GM21423 (cell line): ENCODE results near the gene LMTK2.

ENCODE experiments used
- ATAC-seq: cut with Tn5 transposase; IDR thresholded peaks from one replicate; pipeline ENCODE4 v1.9.1; 2021; ENCODE audit warnings: mild to moderate bottlenecking, moderate library complexity; ENCODE audit not compliant: unreplicated experiment

Gene LMTK2

DNA sequence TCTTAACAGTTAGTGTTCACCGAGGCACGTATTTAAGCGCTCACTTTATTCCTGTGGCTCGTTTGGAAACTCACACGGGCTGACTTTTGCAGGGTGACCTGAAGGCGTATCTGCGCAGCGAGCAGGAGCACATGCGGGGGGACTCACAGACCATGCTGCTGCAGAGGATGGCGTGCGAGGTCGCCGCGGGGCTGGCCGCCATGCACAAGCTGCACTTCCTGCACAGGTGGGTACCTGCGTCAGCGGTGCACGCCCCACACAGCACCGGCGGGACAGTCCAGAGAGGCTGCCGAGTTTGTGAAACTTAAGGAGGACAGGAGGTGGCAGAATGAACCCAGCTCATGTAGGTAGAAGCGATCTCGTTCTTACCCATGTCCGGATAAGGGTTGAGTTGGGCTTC lies 64.8 kb downstream of the LMTK2 start:
- ATAC-seq: no peak

DNA sequence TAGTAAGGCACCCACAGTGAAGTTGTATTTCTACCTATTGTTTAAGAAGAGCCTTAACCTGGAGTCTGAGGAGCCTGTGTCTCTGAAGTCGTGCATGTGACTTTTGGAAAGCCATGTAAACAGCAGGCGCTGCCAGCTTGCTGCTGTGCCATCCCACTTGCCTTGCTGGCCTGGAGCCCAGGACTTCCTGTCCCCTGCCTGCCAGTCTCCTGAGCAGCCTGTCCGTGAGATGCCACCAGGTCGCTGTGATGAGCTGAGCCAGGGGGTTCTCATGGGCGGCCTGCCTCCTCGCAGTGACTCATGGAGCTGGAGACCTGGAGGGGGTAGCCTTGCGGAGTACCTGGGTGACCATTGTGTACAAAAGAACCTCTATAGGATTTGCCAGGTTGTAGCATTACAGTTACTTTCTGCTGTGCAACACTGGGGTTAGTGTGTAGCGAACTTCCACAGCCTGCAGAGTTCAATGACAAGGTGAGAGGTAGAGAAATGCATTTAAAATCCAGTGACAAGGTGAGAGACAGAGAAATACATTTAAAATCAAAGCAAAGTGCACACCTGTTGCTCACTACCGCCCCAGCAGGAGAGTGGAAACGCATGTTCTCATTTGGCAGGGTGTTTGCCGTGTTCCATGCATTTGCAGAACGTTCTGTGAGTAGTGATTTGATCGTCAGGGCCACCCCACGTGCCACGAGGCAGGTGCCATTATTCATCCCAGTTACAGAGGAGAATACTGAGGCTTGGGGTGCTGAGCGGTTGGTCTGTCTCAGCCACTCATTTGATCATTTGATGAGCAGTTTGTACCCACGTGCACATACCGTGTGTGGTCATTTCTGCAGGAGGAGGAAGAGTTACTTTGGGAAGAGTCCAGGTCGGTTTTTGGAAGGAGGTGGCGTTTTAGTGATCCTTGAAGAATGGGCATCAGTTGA lies 67.9 kb downstream of the LMTK2 start:
- no peak for ATAC-seq

DNA sequence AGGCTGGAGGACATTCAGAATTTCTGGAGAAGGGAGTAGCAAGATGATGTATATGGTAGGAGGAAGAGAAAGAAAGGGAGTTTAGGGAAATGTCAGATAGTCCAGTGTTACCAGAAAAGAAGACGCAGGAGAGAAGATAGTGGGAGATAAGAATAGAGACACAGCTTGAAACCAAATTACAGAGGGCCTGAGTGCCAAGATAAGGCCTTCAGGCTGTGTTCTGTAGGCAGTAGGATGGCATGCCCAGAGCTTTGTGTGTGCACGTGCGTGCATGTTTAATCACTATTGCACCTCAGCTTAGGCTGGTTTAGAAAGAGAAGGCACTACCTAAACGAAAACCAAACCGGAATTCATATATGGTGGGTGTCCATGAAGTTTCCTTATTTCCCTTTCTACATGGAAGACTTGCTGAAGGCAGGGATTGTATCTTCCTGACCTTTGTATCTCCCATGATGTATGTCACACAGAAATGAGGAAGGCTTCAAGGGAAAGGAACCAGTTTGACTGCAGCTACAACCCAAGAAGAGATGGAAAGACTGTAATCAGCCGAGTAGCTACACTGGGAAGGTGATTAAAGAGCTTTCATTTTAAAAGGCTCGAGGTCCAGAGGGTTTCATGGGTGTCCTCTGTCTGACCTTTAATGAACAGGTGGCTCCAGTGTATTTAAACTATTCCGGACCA lies 68.7 kb downstream of the LMTK2 start:
- ATAC-seq: no peak

DNA sequence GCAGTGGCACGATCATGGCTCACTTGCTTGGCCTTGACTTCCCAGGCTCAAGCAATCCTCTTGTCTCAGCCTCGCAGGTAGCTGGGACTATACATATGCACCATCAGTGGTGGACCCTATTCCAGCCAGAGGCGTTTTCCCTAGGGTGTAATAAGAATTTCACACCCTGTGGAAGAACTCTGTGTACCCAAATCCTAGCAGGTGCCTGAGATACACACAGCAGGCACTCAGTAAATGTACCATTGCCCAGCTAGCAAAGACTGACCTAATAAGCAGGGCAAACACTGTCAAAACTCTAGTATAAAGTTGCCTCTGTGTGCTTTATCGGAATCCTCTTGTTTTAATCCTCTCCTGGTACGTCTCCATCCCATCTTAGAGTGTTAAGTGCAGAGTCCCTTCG lies 70.9 kb downstream of the LMTK2 start:
- no peak for ATAC-seq

DNA sequence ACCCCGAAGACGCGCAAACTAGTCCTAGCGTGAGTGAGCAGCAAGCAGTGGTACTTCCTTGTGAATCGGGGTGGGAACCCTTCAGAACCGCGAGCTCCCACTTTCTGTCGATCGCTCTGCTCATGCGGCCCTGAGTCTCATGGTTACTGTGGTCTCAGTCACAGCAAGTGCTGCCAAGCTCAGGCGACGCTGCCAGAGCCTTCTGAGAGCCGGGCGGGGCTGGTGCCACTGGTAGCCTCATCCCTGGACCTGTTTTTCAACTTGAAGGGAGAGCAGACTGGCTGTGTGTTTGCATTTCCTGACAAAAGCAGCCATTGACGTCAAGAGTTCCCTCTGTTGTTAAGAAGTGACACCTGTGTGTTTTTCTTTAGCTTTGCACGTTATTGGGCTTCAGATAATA lies 71.7 kb downstream of the LMTK2 start:
- no peak for ATAC-seq

DNA sequence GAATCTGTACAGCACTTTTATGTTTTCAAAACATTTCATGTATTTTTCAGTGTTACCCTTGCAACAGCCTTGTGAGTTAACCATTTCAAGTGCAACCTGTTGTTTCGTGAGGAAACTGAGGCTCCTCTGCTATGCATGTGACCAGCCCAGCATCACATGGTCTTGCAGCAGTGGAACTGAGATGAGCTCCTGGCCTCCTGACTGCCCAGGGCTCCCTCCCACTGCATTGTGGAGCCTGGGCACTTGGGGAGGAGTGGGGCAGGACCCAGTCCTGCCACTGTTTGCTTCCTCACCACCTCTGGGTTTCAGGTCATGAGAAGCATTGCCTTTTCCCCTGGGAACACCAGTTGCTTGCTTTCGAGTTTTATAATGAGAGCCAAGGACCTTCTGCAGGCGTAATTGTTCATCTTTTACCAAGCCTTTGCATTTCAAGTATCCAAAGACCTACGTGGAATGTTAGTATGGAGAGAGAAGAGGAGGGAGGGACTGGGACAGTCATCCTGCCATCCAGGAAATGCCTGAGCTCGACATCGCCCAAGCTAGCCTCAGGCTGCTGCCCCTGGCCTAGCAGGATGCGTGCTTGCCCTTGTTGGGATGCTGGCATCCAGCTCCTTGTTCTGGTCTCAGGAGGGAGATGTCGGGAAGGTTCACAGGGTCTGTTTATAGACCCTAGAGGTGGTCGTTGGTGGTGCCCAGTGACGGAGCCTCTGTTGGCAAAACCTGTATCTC lies 72.3 kb downstream of the LMTK2 start:
- no peak for ATAC-seq

DNA sequence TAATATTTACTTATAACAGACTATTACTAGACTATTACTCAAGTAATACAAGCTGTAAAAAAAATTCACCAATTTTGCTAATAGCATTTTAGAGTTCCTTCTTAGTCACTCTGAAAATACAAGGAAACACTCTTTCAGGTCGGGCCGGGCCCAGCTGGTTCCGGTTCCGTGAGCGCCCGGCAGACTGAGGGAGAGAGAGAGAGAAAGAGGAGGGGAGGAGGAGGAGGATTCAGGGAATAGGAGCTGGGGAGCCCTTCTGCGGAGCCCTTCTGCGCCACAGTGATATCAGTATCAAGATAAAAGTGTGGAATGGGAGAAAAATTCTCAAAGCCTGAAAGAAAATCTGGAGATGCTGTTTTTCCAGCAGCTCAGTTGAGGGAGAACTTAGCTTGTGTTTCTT lies 74.1 kb downstream of the LMTK2 start:
- ATAC-seq: no peak

DNA sequence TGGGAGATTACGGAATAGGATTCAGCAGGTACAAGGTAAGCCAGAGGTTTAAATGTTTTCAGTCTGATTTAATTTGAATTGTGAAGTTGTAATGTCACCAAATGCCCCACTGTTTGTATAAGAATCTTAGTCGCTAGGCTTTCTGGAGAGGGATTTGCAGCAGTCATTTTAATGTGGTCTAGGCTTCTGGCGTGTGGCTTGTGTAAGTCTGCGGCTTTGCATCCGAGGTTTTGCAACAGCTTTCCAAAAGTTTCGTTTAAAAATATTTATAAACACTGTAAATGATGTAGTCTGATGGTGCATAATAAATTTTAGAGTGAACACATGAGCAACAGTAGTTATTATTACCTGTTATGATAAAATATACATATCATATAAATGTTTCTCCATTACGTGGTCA lies 78.4 kb downstream of the LMTK2 start:
- ATAC-seq: no peak

DNA sequence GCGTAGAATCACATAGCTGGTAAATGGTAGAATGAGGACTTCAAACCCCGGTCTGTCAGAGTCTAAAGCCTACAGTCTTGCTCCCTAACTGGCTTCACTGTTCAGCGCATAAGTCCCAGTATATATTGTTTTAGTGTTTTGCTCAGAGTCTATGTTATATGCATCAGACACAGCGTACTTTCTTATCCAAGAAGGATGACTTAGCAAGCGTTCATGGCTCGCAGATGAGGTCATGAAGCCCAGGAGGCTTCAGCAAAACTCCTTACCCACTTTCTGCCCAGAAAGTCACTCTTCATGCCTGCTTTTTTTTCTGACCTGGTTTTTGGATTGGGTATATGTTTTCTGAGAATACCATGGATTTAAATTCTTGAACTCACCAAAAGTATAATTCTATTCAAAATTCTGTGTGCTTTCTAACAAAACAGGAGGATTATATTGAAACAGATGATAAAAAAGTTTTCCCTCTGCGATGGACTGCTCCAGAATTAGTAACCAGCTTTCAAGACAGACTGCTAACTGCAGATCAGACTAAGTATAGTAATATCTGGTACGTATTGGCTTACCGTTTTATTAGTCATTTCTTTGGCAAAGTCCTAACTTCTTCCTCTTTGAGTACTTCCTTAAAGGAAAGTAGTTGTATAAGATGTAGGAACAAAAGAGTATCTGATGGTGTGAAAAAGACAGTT lies 79.9 kb downstream of the LMTK2 start:
- ATAC-seq: no peak

DNA sequence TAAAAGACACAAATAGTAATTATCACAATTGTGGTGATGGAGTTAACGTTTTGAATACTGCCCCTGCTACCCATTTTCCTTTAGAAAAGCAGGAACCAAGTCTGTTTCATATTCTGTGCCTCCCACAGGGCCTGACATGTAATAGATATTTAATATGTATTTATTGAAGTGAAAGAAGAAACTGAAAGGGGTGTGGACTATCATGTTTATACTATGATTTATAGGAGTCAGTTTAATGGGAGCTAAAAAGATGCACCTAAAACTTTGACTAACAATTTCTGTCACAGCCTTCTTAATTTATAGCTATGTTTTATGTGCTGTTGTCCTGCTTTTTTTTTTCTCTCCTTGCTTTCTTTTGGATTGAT lies 80.5 kb downstream of the LMTK2 start:
- ATAC-seq: no peak

DNA sequence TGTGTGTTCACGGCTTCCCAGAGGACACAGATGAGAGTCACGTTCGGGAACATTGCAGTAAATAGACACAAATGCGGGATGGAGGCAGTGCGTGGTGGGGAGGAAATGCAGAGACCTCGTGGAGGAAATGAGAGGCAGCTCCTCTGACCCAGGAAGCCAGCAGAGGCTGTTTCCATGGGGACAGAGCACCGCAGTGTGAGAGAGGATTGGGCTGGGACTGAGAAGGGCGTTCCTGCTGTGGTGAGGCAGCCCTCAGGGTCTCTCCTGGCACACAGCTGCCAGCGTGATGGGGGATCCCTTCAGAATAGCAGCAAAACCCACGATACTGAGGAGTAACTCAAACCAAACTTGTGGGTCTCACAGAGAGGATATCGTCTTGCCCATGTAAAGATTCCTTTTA lies 82.9 kb downstream of the LMTK2 start:
- no peak for ATAC-seq

DNA sequence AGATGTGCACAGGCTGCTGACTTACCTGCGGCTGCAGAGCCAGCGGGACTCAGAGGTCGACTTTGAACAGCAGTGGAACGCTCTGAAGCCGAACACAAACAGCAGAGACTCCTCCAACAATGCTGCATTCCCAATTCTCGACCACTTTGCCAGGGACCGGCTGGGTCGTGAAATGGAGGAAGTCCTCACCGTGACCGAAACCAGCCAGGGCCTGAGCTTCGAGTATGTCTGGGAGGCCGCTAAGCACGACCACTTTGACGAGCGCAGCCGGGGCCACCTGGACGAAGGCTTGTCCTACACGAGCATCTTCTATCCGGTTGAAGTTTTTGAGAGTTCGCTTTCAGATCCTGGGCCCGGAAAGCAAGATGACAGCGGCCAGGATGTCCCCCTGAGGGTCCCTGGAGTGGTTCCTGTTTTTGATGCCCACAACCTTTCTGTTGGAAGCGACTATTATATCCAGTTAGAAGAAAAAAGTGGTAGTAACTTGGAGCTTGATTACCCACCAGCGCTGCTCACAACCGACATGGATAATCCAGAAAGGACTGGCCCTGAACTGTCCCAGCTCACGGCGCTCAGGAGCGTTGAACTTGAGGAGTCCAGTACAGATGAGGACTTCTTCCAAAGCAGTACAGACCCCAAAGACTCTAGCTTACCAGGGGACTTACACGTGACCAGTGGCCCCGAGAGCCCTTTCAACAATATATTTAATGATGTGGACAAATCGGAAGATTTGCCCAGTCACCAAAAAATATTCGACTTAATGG lies 85.2 kb downstream of the LMTK2 start:
- ATAC-seq: no peak

DNA sequence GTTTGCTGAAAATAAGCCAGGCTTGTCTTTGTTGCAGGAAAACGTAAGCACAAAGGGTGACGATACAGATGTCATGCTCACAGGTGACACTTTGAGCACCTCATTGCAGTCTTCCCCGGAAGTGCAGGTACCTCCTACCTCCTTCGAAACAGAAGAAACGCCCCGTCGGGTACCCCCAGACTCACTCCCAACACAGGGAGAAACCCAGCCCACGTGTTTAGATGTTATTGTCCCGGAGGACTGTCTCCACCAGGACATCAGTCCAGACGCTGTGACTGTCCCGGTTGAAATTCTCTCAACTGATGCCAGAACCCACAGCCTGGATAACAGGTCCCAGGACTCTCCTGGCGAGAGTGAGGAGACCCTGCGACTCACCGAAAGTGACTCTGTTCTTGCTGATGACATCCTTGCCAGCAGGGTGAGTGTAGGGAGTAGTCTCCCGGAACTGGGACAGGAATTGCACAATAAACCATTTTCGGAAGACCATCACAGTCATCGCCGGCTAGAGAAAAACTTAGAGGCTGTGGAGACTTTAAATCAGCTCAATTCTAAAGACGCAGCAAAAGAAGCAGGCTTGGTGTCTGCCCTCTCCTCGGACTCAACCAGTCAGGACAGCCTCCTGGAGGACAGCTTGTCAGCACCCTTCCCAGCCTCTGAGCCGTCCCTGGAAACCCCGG lies 86.3 kb downstream of the LMTK2 start:
- ATAC-seq: no peak

DNA sequence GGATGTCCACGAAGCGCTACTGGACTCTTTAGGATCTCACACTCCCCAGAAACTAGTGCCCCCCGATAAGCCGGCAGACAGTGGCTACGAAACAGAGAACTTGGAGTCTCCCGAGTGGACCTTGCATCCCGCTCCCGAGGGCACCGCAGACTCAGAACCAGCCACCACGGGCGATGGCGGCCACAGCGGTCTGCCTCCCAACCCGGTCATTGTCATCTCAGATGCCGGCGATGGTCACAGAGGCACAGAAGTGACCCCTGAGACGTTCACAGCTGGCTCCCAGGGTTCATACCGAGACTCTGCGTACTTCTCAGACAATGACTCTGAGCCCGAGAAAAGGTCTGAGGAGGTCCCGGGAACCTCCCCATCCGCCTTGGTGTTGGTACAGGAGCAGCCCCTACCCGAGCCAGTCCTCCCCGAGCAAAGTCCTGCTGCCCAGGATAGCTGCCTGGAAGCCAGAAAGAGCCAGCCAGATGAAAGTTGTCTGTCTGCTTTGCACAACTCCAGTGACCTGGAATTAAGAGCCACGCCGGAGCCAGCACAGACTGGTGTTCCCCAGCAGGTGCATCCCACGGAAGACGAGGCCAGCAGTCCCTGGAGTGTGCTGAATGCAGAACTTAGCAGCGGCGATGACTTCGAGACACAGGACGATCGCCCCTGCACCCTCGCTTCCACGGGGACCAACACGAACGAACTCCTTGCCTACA lies 87.0 kb downstream of the LMTK2 start:
- no peak for ATAC-seq

DNA sequence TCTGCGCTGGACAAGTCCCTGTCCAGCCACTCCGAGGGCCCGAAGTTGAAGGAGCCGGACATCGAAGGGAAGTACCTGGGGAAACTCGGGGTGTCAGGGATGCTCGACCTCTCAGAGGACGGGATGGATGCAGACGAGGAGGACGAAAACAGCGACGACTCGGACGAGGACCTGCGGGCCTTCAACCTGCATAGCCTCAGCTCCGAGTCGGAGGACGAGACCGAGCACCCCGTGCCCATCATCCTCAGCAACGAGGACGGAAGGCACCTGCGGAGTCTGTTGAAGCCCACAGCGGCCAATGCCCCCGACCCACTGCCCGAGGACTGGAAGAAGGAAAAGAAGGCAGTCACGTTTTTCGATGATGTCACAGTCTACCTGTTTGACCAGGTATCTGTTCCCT lies 87.5 kb downstream of the LMTK2 start:
- no peak for ATAC-seq

DNA sequence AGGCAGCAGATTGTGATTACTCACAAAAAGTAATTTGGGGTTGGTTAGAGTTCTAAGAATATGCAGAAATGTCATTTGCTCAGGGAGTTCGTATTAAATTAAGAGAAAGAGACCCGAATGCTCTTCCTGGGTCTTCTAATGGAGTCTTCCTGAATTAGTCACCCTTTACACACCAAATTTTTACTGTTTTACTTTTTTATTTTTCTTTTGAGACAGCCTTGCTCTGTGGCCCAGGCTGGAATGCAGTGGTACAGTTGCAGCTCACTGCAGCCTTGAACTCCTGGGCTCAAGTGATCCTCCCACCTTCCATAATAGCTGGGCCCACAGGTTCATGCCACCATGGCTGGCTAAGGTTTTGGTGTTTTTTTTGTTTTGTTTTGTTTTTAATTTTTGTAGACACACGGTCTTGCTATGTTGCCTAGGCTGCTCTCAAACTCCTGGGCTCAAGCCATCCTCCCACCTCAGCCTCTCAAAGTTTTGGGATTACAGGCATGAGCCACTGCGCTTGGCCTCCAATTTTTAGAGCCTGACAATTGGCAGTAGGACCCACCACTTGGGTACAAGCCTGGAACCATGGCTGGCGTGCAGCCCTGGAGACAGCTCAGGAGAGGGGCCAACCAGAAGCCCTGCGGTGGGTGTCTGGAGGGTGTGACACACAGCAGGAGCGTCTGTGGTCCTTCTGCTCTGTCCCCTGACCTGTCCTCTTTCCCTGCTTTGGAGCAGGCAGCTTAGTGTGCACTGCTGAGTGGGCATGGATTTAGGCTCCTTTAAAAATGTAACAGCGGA lies 88.2 kb downstream of the LMTK2 start:
- ATAC-seq: no peak

DNA sequence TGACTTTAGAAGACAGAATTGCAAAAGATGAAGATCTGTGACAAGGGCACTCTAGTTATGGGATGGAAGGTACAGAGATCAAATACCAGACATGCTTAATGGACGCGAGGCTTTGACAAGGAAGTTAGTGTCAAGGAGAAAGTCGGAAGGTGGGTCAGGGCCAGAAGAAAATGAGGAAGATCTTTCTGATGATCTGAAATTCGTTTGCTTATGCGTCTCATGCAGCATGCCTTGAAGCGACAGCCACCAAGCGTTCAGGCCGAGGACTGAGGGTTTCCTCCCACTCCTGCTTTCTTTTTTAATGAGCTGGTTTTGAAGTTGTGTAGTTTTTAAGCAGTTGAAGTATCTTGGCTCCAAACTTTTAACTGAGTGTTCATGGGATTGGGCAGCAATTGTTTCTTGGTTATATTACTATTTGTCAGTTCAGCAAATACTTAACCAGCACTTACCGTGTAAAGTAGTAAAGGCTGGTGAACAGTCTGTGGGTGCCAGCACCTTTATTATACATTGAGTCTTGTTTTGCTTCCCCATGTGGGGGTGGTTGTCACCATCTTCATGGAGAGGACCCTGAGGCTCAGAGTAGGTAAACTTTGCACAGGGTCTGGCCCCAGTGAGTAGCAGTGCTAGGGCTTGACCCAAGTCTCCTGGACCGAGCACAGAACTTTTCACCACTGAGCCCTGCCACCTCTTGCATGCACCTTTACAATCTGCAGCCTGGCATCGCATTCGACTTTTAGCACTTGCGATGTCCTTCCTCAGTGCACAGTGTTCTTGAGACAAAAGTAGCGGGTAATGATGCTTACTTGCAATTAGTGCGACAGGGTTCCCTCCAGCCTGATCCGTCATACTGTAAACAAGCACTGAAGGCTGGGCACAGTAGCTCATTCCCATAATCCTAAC lies 90.3 kb downstream of the LMTK2 start:
- ATAC-seq: no peak

DNA sequence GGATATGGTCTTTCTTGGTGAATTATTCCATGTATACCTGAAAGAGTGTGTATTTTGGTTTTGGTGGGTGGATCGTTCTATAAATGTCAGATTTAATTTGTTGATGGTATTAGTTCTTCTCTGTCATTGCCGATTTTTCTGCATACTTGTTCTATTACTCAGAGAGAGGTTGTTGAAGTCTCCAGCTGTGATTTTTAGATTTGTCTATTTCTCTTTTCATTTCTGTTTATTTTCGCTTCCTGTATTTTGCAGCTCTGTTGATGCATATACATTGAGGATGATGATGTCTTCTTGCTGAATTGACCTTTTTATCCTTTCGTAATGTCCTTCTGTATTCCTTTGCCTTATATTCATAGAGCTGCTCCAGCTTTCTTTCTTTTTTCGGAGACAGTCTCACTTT lies 92.5 kb downstream of the LMTK2 start:
- ATAC-seq: no peak
